HG03066 (cell line): ENCODE measurements around the gene PLEKHH2.
"Not testable (repeated sequence)": the region's sequence is repeated elsewhere in the genome, so short reads cannot be mapped to it uniquely, and the experiment has no call there.

Experiments
- ATAC-seq: cut with Tn5 transposase; IDR thresholded peaks from one replicate; pipeline ENCODE4 v1.9.1; 2021; ENCODE audit warnings: low read depth; ENCODE audit not compliant: unreplicated experiment

PLEKHH2 gene

DNA sequence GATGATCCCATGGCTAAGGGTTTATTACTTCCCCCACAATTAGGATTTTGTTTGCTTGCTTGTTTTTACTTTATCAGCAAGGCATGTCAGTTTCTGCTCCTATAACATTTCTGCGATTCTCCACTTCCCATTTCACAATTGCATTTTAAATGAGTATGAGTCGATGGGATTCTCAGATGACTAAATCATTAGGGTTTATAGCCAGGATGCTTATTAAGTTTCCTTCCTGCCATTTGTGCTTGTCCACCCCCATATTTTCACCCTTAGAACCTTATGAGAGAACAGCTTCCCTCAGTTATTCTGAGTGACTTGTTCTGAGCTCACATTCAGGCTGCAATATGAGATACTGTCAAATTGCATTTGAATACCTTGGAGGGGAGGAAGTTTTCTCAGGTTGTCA lies 77.1 kb downstream of the PLEKHH2 start:
- no peak for ATAC-seq

DNA sequence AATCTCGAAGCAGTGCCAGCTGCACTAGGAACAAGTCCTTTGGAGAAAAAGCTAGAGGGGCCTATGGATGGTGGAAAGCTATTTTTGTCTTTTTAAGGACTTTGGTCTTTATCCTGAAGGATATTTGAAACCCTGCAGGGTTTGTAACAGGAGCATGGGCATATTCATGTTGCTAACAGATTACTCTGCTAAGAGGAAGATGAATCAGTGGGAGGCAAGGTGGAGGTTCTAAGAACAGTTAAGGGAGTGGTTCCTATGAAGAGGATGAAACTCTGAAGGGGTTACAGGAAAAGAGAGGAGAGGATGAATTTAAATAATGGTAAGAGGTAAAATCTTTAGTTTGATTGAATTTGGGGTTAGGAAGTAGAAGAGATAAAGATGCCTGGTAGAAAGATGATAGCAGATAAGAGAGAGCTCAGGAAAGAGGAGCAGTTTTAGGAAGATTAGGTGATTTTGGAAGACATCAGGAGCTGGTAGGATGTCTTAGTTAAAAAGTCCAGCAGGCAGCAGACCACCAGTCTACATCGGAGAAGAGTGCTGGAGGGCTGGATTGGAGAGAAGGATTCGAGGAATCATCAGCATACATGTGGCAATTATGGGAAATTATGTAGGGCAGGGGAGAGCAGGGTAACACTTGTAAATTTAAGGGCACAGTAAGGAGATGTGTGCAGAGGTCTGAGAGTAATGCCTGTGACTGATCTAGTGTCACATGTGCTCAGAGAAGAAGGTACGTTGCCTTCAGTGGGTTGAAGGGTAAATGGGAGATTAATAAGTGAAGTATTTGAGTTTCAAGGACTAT lies 78.4 kb downstream of the PLEKHH2 start:
- no peak for ATAC-seq

DNA sequence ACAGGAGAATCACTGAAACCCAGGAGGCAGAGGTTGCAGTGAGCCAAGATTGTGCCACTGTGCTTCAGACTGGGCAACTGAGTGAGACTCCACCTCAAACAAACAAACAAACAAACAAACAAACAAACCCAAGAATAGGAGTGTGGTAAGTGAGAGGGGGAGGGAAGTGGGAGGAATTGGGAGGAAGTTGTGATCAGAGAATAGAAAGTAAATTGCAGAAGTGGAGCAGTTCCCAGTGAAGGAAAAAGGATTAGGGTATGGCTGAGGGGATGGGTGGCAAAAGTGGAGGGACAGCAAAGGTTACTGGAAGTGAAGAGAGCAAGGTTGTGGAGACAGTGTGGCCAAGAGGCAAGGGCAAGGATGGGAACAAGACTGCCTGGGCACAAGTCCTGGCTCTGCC lies 80.3 kb downstream of the PLEKHH2 start:
- no peak for ATAC-seq

DNA sequence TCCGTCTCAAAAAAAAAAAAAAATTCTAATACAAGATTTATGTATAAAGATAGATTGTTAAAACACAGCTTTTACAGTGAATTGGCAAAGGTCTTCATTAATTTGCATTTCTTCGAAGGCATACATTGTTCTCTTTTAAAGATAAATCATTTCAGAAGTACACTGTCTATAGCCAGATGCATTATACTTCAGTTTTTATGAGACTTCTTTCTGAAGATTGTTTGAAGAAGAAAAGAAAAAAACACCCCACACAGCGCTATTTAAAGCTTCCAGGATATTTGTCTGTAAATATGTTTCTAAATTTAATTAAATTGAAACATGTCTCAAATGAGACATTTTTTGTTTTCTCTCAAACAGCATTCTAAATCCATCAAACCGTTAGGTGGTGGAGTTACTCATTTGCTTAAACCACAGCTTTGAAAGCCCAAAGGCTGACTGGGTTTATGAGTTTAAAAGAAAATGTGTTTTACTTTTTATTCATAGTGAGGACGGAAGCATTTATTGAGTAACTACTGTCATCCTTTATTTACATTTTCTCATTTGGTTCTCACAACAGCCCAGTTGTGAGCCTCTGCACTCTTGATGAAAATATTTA lies 81.6 kb downstream of the PLEKHH2 start:
- ATAC-seq, result no peak

DNA sequence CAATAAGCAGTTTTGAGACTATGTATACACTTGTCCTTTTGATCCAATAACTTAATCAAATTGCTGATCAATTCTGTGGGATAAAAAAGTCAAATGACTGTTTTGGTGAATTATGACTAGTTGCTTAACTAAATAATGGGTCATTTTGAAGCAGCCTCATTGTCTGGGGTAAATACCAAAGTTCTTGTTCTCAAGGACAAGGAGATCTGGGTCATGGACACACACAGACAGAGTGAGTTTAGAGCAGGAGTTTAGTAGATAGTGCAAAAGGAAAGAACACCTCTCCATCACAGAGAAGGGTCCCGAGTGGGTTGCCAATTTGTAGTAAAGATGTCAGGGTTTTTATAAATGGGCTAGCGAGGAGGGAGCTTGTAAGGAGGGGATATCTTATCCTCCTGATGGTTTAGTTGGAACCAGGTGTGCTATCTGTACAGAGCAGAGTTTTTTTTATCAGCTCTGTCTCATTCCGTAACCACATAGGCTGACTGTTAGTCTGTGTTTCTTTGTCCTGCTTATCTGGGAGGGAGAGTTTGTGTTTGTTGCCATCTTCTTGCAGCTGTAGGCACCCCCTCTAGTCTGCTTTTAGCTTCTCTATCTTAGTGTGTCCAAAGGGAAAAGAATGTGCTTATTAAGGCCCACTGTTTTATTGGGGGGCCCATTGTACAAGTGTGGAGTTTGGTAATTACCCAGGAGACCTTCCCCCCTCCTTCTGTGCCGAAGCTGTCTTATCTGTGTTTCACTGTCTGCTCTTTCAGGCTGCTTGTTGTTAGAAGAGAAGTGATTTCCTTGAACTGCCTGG lies 87.9 kb downstream of the PLEKHH2 start:
- ATAC-seq, result no peak

DNA sequence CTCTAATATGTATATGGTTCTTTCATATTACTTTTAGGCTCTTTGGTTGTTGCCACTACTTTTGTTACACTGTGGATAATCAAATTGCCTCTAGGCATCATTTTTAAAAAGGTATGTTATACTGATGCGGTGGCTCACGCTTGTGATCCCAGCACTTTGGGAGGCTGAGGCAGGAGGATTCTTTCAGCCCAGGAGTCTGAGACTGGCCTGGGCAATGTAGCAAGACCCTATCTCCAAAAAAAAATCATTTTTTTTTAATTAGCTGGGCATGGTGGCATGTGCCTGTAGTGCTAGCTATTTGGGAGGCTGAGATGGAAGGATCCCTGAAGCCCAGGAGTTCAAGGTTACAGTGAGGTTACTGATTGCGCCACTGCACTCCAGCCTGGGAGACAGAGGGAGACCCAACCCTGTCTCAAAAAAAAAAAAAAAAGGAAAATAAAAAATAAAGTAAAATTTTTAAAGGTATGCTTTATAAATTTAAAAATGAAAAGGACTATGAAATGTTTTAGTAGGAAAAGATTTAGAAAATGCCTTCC lies 88.7 kb downstream of the PLEKHH2 start:
- no peak for ATAC-seq

DNA sequence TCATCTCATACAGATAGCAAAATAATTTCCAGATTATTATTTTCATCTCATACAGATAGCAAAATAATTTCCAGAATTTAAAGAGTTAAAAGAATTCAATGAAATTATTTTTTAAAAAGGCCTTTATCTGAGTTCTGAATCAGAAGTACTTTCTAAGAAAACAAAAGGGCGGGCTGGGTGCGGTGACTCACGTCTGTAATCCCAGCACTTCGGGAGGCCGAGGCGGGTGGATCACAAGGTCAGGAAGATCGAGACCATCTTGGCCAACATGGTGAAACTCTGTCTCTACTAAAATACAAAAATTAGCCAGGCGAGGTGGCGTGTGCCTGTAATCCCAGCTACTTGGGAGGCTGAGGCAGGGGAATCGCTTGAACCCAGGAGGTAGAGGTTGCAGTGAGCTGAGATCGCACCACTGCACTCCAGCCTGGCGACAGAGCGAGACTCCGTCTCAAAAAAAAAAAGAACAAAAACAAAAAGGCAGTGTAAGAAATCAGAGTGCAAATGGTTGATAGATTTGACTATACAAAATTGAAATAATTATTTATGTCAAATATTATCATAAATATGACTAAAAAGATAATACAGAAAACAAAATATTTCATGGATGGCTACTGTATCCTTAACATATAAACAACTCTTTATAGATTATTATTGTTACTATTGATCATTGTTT lies 90.0 kb downstream of the PLEKHH2 start:
- ATAC-seq, result not testable (repeated sequence)

DNA sequence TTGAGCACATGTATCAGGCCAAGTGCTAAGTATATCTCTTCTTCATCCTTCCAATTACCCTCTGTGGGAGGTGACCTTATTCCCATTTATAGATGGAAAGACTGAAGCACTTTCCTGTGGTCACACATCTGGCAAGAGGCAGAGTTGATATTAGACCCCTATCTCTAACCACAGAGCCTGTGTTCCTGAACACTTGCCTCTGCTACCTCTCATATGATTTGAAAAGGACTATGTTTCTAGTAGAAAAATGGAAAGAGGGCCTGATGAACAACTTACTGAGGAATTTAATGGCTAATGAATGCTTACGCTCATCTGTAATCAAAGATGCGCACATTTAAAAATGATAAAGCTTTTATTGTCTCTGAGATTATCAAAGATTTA lies 90.6 kb downstream of the PLEKHH2 start:
- no peak for ATAC-seq

DNA sequence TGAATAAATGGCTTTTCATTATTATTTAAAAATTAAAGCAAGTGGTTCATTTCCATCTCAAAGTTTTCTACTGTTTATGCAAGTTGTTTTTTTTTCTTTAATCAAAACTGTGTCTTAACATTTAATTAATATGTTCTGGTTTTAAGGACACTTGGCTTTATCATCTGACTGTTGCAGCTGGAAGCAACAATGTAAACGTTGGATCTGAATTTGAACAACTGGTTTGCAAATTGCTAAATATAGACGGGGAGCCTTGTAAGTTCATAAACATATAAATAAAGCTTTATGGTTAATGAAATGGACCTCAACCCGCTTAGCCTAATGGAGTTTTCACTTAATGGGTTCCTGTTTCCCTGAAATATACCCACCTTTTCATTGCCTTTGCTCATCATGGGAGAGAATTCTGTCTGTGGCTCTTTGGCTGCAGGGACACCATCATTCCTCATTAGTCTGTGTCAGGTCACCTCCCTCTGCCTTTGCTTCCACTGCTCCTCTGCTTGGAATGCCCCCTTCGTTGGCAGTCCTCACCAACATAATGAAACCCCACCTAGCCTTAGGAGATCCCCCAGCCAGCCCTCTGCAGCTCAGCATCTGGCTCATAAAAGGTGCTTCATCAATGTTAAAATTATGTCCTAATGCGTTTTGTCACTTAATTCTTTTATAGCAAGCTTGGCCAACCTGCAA lies 92.6 kb downstream of the PLEKHH2 start:
- ATAC-seq, result no peak

DNA sequence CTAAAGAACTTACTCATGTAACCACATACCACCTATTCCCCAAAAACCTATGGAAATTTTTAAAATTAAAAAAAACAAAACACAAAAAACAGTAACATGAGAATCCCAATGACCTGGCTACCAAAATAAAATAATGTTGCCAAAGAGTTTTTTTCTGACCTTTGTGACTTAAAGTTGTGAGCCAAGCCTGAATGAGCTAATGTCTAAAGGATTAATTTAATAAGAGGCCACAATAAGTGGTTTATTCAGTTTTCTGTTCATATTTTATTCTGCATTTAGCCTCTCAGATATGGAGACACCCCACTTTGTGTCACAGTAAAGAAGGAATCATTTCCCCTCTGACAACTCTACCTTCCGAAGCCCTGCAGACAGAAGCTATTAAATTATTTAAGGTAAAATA lies 94.2 kb downstream of the PLEKHH2 start:
- no peak for ATAC-seq

DNA sequence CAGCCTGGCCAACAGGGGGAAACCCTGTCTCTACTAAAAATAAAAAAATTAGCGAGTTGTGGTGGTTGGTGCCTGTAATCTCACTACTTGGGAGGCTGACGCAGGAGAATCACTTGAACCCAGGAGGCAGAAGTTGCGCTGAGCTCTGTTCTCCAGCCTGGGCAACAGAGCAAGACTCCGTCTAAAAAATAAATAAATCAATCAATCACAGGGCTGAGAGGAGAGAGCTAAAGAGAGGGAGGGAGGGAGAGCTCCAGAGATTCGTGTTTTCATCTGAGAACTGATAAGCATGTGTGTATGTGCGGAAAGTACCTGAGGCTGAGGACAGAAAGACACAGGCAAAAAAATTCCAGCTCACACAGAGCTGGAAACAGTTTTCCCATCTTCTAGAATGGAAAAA lies 99.6 kb downstream of the PLEKHH2 start:
- no peak for ATAC-seq

DNA sequence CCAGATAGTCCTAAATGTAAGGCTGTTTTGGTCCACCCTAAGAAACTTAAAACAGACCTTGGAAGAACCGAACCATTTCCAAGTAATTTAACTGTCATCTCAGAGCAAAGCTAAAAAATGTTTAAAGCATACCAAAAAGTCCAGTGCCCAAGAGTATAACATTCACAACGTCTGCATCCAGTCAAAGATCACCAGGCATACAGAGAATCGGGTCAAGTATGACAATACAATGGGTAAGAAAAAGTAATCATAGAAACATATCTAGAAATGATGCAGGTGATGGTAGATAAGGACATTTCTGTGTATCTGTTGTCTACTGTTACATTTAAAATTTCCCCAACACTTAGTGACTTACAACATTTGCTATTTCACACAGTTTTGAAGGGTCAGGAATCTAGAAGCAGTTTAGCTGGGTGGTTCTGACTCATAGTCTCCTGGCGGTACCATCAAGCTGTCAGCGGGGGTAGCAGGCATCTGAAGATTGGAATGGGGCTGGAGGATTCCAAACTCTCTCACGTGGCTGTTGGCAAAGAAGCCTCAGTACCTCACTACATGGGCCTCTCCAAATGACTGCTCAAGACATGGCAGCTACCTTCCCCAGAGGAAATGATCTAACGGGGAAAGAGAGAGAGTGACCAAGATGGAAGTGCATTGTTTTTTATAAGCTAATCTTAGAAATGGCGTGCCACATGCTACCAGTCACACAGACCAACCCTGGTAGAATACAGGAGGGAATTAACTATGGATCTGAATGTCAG lies 100.2 kb downstream of the PLEKHH2 start:
- ATAC-seq, result no peak

DNA sequence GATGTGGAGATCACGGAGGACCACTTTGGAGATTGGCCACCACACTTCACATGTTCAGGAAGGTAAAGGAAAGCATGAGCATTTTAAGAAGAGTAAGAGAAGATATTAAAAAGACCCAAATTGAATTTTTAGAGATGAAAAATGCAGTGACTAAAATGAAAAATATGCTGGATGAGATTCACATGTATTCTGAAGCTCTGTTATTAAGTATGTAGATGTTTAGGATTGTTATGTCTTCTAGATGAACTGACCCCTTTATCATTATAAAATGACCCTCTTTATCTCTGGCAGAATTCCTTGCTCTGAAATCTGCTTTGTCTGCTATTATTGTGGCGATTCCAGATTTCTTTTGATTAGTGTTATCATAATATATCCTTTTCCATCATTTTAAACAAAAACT lies 100.8 kb downstream of the PLEKHH2 start:
- no peak for ATAC-seq

DNA sequence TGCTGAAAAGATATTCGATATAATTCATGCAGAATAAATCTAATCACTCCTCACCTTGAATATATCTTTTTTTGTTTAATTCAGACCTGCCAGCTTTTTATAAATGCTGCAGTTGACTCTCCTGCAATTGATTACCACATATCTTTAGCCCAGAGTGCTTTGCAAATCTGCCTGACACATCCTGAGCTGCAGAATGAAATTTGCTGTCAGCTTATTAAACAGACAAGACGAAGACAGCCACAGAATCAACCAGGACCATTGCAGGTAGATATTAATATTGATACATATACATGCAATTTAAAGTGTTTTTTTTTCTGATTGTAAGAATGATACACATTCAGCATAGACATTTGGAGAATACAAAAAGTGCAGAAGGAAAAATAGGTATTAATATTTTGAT lies 101.2 kb downstream of the PLEKHH2 start:
- ATAC-seq, result no peak

DNA sequence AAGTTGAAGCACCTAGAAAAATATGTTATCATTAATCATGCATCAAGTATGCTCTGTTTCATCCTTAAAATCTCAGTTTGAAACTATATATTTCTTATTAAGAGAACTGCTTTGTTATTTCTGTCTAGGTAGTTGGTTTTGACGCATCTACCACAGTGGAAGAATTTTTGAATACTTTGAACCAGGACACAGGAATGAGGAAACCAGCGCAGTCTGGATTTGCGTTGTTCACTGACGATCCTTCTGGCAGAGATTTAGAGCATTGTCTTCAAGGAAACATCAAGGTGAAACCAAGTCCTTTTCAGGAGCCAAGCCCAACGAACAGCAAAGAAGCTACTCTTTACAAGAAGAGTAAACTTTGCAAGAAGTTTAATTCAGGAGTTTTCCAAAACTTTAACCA lies 106.6 kb downstream of the PLEKHH2 start:
- no peak for ATAC-seq

DNA sequence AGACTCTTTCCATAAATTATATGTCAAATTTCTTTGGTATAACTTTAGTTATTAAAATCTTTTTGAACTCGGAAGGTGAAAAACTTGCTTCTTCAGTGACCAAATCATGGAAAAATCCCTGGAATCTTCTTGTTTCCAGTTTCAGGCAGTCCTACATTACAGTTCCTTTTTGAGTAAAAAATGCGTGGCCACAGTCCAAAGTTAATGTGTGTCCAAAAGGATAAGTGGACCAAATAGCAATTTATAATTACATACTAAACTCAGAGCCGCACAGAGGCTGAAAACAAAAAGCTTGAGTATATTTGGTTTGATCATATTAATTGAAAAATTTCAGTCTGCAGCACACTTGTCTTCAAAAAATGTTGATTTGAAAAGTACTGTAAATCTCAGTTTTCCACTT lies 108.4 kb downstream of the PLEKHH2 start:
- no peak for ATAC-seq

DNA sequence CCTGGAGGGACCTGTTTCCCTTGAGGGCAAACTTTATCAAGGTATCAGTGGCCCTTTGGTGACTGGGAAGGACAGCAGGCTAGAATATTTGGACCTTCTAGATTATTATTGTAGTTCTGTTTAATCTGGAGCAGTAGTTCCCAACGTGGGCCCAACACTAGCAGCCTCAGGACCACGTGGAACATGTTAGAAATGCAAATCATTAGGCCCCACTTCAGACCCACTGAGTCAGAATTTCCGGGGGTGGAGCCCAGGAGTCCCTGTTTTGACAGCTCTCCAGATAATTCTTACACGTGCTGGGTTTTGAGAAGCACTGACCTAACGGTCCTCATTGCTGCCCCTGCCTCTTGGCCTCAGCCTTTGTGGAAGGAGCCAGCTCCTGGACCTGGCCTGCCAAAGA lies 111.3 kb downstream of the PLEKHH2 start:
- no peak for ATAC-seq

DNA sequence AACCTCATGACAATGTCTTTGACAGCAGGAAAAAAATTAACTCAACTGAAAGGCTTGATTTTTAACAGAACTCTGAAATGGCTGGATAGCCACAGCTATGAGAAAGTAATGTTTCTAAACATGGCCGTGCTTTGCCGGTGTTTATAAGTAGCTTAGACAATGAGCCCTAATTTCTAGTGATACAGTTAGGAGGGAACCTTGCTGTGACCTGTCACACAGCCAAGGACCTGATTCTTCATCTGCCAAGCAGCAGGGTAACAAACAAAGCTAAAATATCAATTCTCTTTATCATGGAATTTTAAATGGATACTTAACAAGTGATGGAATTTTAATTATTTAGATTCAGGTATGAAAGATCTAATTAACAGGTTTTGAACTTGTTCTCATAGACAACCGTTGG lies 112.5 kb downstream of the PLEKHH2 start:
- no peak for ATAC-seq

DNA sequence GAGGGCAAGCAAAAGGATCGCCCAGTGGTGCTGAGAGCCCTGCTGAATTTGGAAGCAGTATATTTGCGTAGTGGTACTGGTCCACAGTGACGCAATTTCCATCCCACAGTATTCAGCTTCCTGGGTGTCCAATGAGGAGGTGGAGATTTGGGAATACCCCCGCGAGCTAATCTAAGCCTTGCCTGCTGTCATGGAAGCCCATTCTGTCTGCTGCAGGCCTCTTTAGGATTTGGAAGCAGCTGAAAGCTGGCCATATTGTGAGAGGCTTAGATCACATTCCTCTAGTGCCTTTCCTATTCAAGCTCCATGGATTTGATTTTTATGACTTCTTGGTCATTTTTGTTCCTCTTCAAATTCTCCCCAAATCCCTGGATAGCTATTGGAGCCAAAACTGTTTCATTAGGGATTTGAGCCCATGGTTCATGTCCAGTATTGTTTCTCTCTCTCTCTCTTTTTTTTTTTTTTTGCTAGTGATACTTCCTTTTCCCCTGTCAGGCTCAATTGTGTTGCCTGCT lies 114.5 kb downstream of the PLEKHH2 start:
- no peak for ATAC-seq
